K562 (cell line): ENCODE measurements around the gene SH3TC1.

ENCODE experiments used
- EP300 ChIP-seq: IDR thresholded peaks from 2 replicates; pipeline ENCODE4 v1.6.1; 2012; ENCODE audit warnings: low read length, improper control_type of control experiment
- HCFC1 ChIP-seq: IDR thresholded peaks from 2 replicates; pipeline ENCODE4 v1.6.1; 2012; ENCODE audit warnings: low read depth, low read length, improper control_type of control experiment
- NELFE ChIP-seq: IDR thresholded peaks from 2 replicates; pipeline ENCODE4 v1.6.1; 2011; ENCODE audit warnings: mild to moderate bottlenecking; ENCODE audit not compliant: insufficient read depth, insufficient read length
- POLR2AphosphoS5 ChIP-seq: IDR thresholded peaks from 2 replicates; pipeline ENCODE4 v1.6.1; 2011; ENCODE audit warnings: mild to moderate bottlenecking, low read depth, low read length, moderate library complexity; ENCODE audit not compliant: control insufficient read depth, insufficient read depth
- TF ChIP-seq, protein P1 (sequence below): sonication (generic); formaldehyde crosslinking; IDR thresholded peaks from 2 replicates; pipeline ENCODE4 v1.8.1; 2023; ENCODE audit warnings: mild to moderate bottlenecking, missing genetic modification reagents
- TF ChIP-seq, protein P2 (sequence below), 3 experiments: IDR thresholded peaks in 2 of 3; conservative IDR thresholded peaks in 1 of 3; 2 replicates each; pipeline ENCODE4 v1.5.1; 2011 to 2012; ENCODE audit warnings: low read length in 3 of 3, mild to moderate bottlenecking in 3 of 3, control low read depth in 2 of 3, improper control_type of control experiment in 1 of 3, inconsistent platforms in 1 of 3, low read depth in 1 of 3, mixed read lengths in 1 of 3, moderate library complexity in 1 of 3; ENCODE audit not compliant: insufficient read depth in 2 of 3

DNA sequence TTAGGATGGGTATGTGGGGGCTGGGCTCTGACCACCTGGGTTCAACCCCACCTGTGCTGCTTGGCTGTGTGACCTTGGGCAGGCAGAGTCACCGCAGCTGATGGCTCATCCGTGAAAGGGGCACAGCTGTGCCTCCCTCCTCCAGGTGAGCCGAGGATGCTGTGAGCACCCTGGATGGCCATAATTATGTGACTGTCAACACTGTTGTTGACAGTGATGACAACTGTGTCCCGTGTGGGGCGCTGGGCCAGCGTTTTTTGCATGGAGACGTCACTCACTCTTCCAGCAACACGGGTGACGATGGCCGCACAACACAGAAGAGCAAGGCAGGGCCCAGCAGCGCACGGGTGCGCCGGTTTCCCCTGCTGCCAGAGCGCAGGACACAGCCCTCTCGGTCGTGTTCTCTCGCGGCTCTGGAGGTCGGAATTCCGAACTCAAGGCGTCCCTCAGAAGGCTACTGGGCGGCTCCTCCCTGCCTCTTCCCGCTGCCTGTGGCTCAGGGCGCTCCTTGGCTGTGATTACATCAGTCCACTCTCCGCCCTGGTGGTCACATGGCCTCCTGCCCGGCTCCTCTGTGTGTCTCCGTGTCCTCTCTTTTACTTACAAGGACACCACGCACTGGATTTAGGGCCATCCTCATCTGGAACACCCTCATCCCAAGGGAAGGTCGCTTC lies 1.3 kb downstream of the SH3TC1 start:
- no peak for TF ChIP-seq NELFE
- TF ChIP-seq, protein P1, sequence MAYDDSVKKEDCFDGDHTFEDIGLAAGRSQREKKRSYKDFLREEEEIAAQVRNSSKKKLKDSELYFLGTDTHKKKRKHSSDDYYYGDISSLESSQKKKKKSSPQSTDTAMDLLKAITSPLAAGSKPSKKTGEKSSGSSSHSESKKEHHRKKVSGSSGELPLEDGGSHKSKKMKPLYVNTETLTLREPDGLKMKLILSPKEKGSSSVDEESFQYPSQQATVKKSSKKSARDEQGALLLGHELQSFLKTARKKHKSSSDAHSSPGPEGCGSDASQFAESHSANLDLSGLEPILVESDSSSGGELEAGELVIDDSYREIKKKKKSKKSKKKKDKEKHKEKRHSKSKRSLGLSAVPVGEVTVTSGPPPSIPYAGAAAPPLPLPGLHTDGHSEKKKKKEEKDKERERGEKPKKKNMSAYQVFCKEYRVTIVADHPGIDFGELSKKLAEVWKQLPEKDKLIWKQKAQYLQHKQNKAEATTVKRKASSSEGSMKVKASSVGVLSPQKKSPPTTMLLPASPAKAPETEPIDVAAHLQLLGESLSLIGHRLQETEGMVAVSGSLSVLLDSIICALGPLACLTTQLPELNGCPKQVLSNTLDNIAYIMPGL (CRISPR knock-in tag): no peak
- no peak for TF ChIP-seq EP300
- TF ChIP-seq HCFC1: no peak
- TF ChIP-seq POLR2AphosphoS5: no peak
- TF ChIP-seq, protein P2, sequence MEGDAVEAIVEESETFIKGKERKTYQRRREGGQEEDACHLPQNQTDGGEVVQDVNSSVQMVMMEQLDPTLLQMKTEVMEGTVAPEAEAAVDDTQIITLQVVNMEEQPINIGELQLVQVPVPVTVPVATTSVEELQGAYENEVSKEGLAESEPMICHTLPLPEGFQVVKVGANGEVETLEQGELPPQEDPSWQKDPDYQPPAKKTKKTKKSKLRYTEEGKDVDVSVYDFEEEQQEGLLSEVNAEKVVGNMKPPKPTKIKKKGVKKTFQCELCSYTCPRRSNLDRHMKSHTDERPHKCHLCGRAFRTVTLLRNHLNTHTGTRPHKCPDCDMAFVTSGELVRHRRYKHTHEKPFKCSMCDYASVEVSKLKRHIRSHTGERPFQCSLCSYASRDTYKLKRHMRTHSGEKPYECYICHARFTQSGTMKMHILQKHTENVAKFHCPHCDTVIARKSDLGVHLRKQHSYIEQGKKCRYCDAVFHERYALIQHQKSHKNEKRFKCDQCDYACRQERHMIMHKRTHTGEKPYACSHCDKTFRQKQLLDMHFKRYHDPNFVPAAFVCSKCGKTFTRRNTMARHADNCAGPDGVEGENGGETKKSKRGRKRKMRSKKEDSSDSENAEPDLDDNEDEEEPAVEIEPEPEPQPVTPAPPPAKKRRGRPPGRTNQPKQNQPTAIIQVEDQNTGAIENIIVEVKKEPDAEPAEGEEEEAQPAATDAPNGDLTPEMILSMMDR (IDR thresholded peaks at IDR 0.05 in 2 of 3, conservative IDR thresholded peaks at IDR 0.05 in 1 of 3; ENCODE audit: insufficient read depth in 2 of 3, low read depth in 1 of 3, low read length in 3 of 3): no peak
